A549 (cell line): ENCODE measurements around the gene NDUFA8. TPM values are rescaled to one million over a fixed set of nuclear protein-coding genes. Genes with fewer than 3 reads are reported as not detected.

Experiments used
- ATAC-seq, 2 experiments: fragments of 200-7000 bp in 1 of 2; fragments of >200 bp in 1 of 2; cut with Nextera tagmentation in 1 of 2; cut with Tn5 transposase in 1 of 2; 3 replicates each; pipeline versions ENCODE4 v1.8.0 to v1.9.1; 2018 to 2020; ENCODE audit warnings: mild to moderate bottlenecking in 1 of 2, moderate library complexity in 1 of 2
- CTCF ChIA-PET: fragments of 300-600 bp; sonication (Branson Sonifier 250); formaldehyde crosslinking; extraction: SDS; loops from one replicate; lab custom pipeline; 2021; ENCODE audit warnings: antibody characterized with exemption, inconsistent platforms; lab: Yijun Ruan, JAX
- POLR2A ChIA-PET: fragments of 350-600 bp; formaldehyde crosslinking; extraction: SDS; loops from one replicate; lab custom pipeline; 2021; ENCODE audit warnings: antibody characterized with exemption, inconsistent platforms; lab: Yijun Ruan, JAX
- DNase-seq, 2 experiments: peaks; one replicate each; pipeline versions ENCODE4 v3.0.0 to v3.0.0-alpha.2; 2011 to 2016; ENCODE audit warnings: low read depth in 1 of 2, low spot score in 1 of 2
- FAIRE-seq: peaks from 2 replicates; lab custom pipeline; 2011; peaks lifted over from hg19 to GRCh38; lab: Jason Lieb, UNC
- H3K27ac ChIP-seq, 2 experiments: fragments of >200 bp; sonication (Bioruptor Twin); formaldehyde crosslinking; 3 replicates each; pipeline ENCODE4 v1.5.1; 2016 to 2017
- H3K4me1 ChIP-seq: fragments of >200 bp; sonication (Bioruptor Twin); formaldehyde crosslinking; 3 replicates; pipeline ENCODE4 v1.6.1; 2016
- H3K4me2 ChIP-seq: fragments of >200 bp; sonication (Bioruptor Twin); formaldehyde crosslinking; 3 replicates; pipeline ENCODE4 v1.6.1; 2016
- H3K4me3 ChIP-seq: fragments of >200 bp; sonication (Bioruptor Twin); formaldehyde crosslinking; 3 replicates; pipeline ENCODE4 v1.5.1; 2016
- H3K9me3 ChIP-seq: fragments of >200 bp; sonication (Bioruptor Twin); formaldehyde crosslinking; 3 replicates; pipeline ENCODE4 v1.6.1; 2016
- BHLHE40 ChIP-seq: IDR thresholded peaks from 2 replicates; pipeline ENCODE4 v1.6.1; 2012; ENCODE audit warnings: low read depth, low read length, inconsistent platforms
- CBX2 ChIP-seq: fragments of 200-600 bp; sonication (generic); IDR thresholded peaks from 2 replicates; pipeline ENCODE4 v1.6.1; 2016; ENCODE audit warnings: low read depth, mild to moderate bottlenecking, borderline replicate concordance
- CBX8 ChIP-seq: fragments of 200-600 bp; sonication (generic); IDR thresholded peaks from 2 replicates; pipeline ENCODE4 v1.6.1; 2016
- CHD4 ChIP-seq: fragments of 200-600 bp; sonication (generic); IDR thresholded peaks from 2 replicates; pipeline ENCODE4 v1.6.1; 2016; ENCODE audit warnings: antibody characterized with exemption, mild to moderate bottlenecking, borderline replicate concordance
- CTCF ChIP-seq: fragments of >200 bp; sonication (Bioruptor Twin); formaldehyde crosslinking; IDR thresholded peaks from 3 replicates; pipeline ENCODE4 v1.5.1; 2016
- ELK1 ChIP-seq: fragments of 150-350 bp; IDR thresholded peaks from 2 replicates; pipeline ENCODE4 v1.6.1; 2014; ENCODE audit warnings: low read depth, mild to moderate bottlenecking, low read length
- FOXS1 ChIP-seq: fragments of 250-450 bp; sonication (Bioruptor Pico); IDR thresholded peaks from 2 replicates; pipeline ENCODE4 v1.5.0; 2020; ENCODE audit warnings: mild to moderate bottlenecking, moderate library complexity
- HDAC2 ChIP-seq: fragments of 200-600 bp; sonication (generic); IDR thresholded peaks from 2 replicates; pipeline ENCODE4 v1.6.1; 2016
- HEYL ChIP-seq: fragments of 250-450 bp; sonication (Bioruptor Pico); IDR thresholded peaks from 2 replicates; pipeline ENCODE4 v1.8.0; 2021; ENCODE audit warnings: mild to moderate bottlenecking, moderate library complexity
- HOXA7 ChIP-seq: fragments of 250-450 bp; sonication (Bioruptor Pico); IDR thresholded peaks from 2 replicates; pipeline ENCODE4 v1.5.0; 2020; ENCODE audit warnings: mild to moderate bottlenecking, moderate library complexity
- RAD21 ChIP-seq, 2 experiments: fragments of >200 bp in 1 of 2; sonication (Bioruptor Twin) in 1 of 2; formaldehyde crosslinking in 1 of 2; IDR thresholded peaks in 1 of 2; conservative IDR thresholded peaks in 1 of 2; 2 replicates in 1 of 2; 3 replicates in 1 of 2; pipeline ENCODE4 v1.6.1; 2012 to 2018; ENCODE audit warnings: inconsistent platforms in 1 of 2
- SMC3 ChIP-seq: fragments of >200 bp; sonication (Bioruptor Twin); formaldehyde crosslinking; IDR thresholded peaks from 3 replicates; pipeline ENCODE4 v1.6.1; 2018; ENCODE audit warnings: inconsistent platforms
- ZSCAN20 ChIP-seq: fragments of 250-450 bp; sonication (Bioruptor Pico); IDR thresholded peaks from 2 replicates; pipeline ENCODE4 v1.8.0; 2022; ENCODE audit warnings: mild to moderate bottlenecking, moderate library complexity
- WGBS: methylation state at CpG from one replicate; pipeline ENCODE4 v1.1.6; 2017; ENCODE audit errors: missing lambda C conversion rate; 5-methylcytosine and 5-hydroxymethylcytosine counted together
- polyA plus RNA-seq, 4 experiments: library from polyadenylated mRNA; depleted of rRNA in 3 of 4; stranded (reverse); fragments of >200 nt; fragmentation: RNase III in 1 of 4; extraction: RNeasy Plus Mini Kit Qiagen cat#74134 plus additional on column Dnase treatment in 1 of 4; gene quantifications; 2 replicates in 3 of 4; 3 replicates in 1 of 4; pipeline ENCODE4 v1.2.3, GENCODE V29; 2011 to 2017
- TF ChIP-seq, protein P1 (sequence below): fragments of >200 bp; sonication (Bioruptor Twin); formaldehyde crosslinking; IDR thresholded peaks from 3 replicates; pipeline ENCODE4 v1.6.1; 2016
- TF ChIP-seq, protein P2 (sequence below): fragments of 250-450 bp; sonication (Bioruptor Pico); IDR thresholded peaks from 2 replicates; pipeline ENCODE4 v1.5.0; 2021; ENCODE audit warnings: mild to moderate bottlenecking, moderate library complexity, borderline replicate concordance
- TF ChIP-seq, protein P3 (sequence below): fragments of 200-600 bp; sonication (generic); IDR thresholded peaks from 2 replicates; pipeline ENCODE4 v1.6.1; 2016; ENCODE audit warnings: antibody characterized with exemption, mild to moderate bottlenecking, moderate library complexity

The NDUFA8 gene
- polyA plus RNA-seq, 2 of the 4 experiments (the other 2 are of a cell fraction): 120 to 145 TPM

DNA sequence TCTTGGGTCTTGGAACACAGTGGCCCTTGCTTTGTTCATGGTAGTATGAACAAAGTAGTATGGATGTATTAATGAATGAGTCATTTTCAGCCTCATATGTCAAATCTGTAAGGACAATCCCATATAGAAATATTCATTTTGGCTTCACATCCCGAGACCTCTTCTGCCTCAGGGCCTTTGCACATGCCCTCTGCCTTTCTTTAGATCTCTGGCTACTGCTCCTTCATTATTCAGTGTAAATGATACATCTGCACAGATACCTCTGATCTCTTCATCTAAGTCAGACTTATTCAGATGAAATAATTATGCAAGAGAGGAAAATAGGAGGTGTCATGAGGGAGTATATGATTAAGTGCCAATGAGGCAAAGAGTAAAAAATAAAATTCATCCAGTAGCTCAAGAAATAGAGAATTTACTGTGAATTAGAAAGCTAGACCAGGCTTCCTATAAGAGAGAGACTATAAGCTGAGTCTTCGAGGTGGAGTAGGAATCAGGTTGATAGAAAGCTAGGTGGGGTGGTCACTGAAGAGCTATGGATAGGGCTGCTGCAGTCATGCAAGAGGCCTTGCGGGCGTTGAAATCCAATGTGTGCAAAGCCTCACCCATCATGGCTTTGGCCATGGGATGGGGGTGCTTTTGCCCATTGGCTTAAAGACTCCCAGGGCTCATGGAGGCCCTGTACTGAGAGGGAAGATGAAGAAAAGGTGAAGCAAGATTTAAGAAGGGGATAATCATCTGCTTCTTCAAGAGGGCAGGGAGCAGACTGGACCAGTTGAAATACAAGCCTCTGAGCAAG is 62.8 kb downstream of the NDUFA8 start:
- no peaks in the 10 kb centered on the region for H3K9me3 ChIP-seq
- H3K27ac ChIP-seq: no peak overlapping the region
- peaks cover 10% of the 10 kb centered on the region; the same call in 2 of the 3 replicates for H3K4me1 ChIP-seq
- FAIRE-seq (no peak), DNase-seq (no peak), ATAC-seq (no peak)
- H3K4me3 ChIP-seq: no peak overlapping the region
- CTCF ChIA-PET: interaction anchor here (0.6 to 10.5 kb wide), 9 partner anchors 20 to 720 kb away, joined by 3 to 385 read pairs (median 11); no protein-coding TSS in a partner anchor
- no peak overlapping the region for H3K4me2 ChIP-seq
- 20% methylated on average over 4 of the region's 4 CpGs for WGBS
- POLR2A ChIA-PET: no interaction called here
- TF ChIP-seq RAD21 (conservative IDR thresholded peaks at IDR 0.05 in 1 of 2, IDR thresholded peaks at IDR 0.05 in 1 of 2) (no peak), FOXS1 (no peak), HDAC2 (no peak), BHLHE40 (no peak)
- TF ChIP-seq, protein P1, sequence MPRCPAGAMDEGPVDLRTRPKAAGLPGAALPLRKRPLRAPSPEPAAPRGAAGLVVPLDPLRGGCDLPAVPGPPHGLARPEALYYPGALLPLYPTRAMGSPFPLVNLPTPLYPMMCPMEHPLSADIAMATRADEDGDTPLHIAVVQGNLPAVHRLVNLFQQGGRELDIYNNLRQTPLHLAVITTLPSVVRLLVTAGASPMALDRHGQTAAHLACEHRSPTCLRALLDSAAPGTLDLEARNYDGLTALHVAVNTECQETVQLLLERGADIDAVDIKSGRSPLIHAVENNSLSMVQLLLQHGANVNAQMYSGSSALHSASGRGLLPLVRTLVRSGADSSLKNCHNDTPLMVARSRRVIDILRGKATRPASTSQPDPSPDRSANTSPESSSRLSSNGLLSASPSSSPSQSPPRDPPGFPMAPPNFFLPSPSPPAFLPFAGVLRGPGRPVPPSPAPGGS: no peak

- H3K4me2 ChIP-seq: peak overlapping the region; percentile 85
- ATAC-seq (peak in 1 of 2 experiments; percentile 41; a peak in 3 of 6 replicates), DNase-seq (peak; percentile 52 to 77), FAIRE-seq (no peak)
- TF ChIP-seq ELK1 (no peak), SMC3 (peak; percentile 43; the same call in 2 of the 3 replicates), CTCF (peak; percentile 70), ZSCAN20 (CRISPR knock-in tag) (no peak), HEYL (no peak), RAD21 (conservative IDR thresholded peaks at IDR 0.05 in 1 of 2, IDR thresholded peaks at IDR 0.05 in 1 of 2) (peak; percentile 23 to 36; a peak in 1 of 5 replicates), CBX8 (no peak), CHD4 (no peak), CBX2 (no peak), HOXA7 (CRISPR knock-in tag) (no peak)
- TF ChIP-seq, protein P2, sequence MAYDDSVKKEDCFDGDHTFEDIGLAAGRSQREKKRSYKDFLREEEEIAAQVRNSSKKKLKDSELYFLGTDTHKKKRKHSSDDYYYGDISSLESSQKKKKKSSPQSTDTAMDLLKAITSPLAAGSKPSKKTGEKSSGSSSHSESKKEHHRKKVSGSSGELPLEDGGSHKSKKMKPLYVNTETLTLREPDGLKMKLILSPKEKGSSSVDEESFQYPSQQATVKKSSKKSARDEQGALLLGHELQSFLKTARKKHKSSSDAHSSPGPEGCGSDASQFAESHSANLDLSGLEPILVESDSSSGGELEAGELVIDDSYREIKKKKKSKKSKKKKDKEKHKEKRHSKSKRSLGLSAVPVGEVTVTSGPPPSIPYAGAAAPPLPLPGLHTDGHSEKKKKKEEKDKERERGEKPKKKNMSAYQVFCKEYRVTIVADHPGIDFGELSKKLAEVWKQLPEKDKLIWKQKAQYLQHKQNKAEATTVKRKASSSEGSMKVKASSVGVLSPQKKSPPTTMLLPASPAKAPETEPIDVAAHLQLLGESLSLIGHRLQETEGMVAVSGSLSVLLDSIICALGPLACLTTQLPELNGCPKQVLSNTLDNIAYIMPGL (CRISPR knock-in tag): no peak
- TF ChIP-seq, protein P3, sequence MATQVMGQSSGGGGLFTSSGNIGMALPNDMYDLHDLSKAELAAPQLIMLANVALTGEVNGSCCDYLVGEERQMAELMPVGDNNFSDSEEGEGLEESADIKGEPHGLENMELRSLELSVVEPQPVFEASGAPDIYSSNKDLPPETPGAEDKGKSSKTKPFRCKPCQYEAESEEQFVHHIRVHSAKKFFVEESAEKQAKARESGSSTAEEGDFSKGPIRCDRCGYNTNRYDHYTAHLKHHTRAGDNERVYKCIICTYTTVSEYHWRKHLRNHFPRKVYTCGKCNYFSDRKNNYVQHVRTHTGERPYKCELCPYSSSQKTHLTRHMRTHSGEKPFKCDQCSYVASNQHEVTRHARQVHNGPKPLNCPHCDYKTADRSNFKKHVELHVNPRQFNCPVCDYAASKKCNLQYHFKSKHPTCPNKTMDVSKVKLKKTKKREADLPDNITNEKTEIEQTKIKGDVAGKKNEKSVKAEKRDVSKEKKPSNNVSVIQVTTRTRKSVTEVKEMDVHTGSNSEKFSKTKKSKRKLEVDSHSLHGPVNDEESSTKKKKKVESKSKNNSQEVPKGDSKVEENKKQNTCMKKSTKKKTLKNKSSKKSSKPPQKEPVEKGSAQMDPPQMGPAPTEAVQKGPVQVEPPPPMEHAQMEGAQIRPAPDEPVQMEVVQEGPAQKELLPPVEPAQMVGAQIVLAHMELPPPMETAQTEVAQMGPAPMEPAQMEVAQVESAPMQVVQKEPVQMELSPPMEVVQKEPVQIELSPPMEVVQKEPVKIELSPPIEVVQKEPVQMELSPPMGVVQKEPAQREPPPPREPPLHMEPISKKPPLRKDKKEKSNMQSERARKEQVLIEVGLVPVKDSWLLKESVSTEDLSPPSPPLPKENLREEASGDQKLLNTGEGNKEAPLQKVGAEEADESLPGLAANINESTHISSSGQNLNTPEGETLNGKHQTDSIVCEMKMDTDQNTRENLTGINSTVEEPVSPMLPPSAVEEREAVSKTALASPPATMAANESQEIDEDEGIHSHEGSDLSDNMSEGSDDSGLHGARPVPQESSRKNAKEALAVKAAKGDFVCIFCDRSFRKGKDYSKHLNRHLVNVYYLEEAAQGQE: peak; percentile 74
- no peaks in the 10 kb centered on the region for H3K9me3 ChIP-seq
- ChIA-PET POLR2A (no interaction called here), CTCF (interaction anchor here (0.6 to 10.5 kb wide), 17 partner anchors 10 to 776 kb away, joined by 3 to 385 read pairs (median 4); no protein-coding TSS in a partner anchor)
- H3K4me3 ChIP-seq: no peak overlapping the region
- no peak overlapping the region for H3K27ac ChIP-seq
- WGBS: 15% methylated on average over 12 of the region's 14 CpGs
- peaks cover 10% of the 10 kb centered on the region; the same call in 2 of the 3 replicates for H3K4me1 ChIP-seq
These were observed 64.4 kb downstream of the NDUFA8 start for GRCh38 chr9:122095010-122095767.
